IPS-20b (cell line): ENCODE results near the gene STAT5B.

Source experiments
- H3K27ac ChIP-seq: one replicate; pipeline ENCODE4 v1.5.1; 2013; ENCODE audit warnings: low read length
- H3K27me3 ChIP-seq: 2 replicates; pipeline ENCODE4 v1.6.1; 2013; ENCODE audit warnings: mild to moderate bottlenecking, low read length, inconsistent platforms; ENCODE audit not compliant: insufficient read depth
- H3K36me3 ChIP-seq: 2 replicates; pipeline ENCODE4 v1.6.1; 2013; ENCODE audit warnings: low read depth, mild to moderate bottlenecking, inconsistent platforms, low read length, moderate library complexity; ENCODE audit not compliant: insufficient read depth
- H3K4me1 ChIP-seq: 2 replicates; pipeline ENCODE4 v1.6.1; 2013; ENCODE audit warnings: mild to moderate bottlenecking, control low read depth, inconsistent platforms, low read length, moderate library complexity; ENCODE audit not compliant: insufficient read depth
- H3K4me3 ChIP-seq: 2 replicates; pipeline ENCODE4 v1.5.1; 2013; ENCODE audit warnings: mild to moderate bottlenecking, low read length, inconsistent platforms
- H3K9ac ChIP-seq: 2 replicates; pipeline ENCODE4 v1.6.1; 2013; ENCODE audit warnings: low read depth, mild to moderate bottlenecking, inconsistent platforms, low read length, moderate library complexity
- H3K9me3 ChIP-seq: 2 replicates; pipeline ENCODE4 v1.6.1; 2013; ENCODE audit warnings: mild to moderate bottlenecking, low read depth, low read length, inconsistent platforms; ENCODE audit not compliant: insufficient read depth

The STAT5B gene

GRCh38 chr17:42281571-42282096 lies 5.4 kb upstream of the STAT5B start:
- Histone ChIP-seq H3K27me3 (peaks cover 13% of the 10 kb centered on the region), H3K4me1 (peaks cover 5% of the 10 kb centered on the region; the same call in 1 of the 2 replicates), H3K36me3 (no peaks in the 10 kb centered on the region), H3K9ac (no peak overlapping the region), H3K4me3 (no peak overlapping the region), H3K27ac (no peak overlapping the region), H3K9me3 (no peaks in the 10 kb centered on the region)

GRCh38 chr17:42279776-42280630 lies 3.8 kb upstream of the STAT5B start:
- Histone ChIP-seq H3K27ac (no peak overlapping the region), H3K27me3 (peaks cover 9% of the 10 kb centered on the region; the same call in 1 of the 2 replicates), H3K36me3 (no peaks in the 10 kb centered on the region), H3K4me3 (no peak overlapping the region), H3K4me1 (peaks cover 5% of the 10 kb centered on the region; the same call in 1 of the 2 replicates), H3K9ac (no peak overlapping the region), H3K9me3 (no peaks in the 10 kb centered on the region)

GRCh38 chr17:42277342-42277712 lies 1.1 kb upstream of the STAT5B start:
- H3K9ac ChIP-seq = peak overlapping the region; percentile 82; the same call in 1 of the 2 replicates
- no peak overlapping the region for H3K27ac ChIP-seq
- peak overlapping the region; percentile 77; the same call in 1 of the 2 replicates for H3K4me3 ChIP-seq

GRCh38 chr17:42276609-42277341 lies 584 bp upstream of the STAT5B start:
- H3K27me3 ChIP-seq = peaks cover 9% of the 10 kb centered on the region; the same call in 1 of the 2 replicates
- no peaks in the 10 kb centered on the region for H3K36me3 ChIP-seq
- peaks cover 37% of the 10 kb centered on the region for H3K4me1 ChIP-seq
- H3K9me3 ChIP-seq = no peaks in the 10 kb centered on the region
- H3K4me3 ChIP-seq = peak overlapping the region; percentile 77
- H3K9ac ChIP-seq = peak overlapping the region; percentile 82; the same call in 1 of the 2 replicates
- H3K27ac ChIP-seq = no peak overlapping the region

More at GRCh38 chr17:42277342-42277712, 1.1 kb upstream of the STAT5B start:
- peaks cover 32% of the 10 kb centered on the region for H3K4me1 ChIP-seq
- H3K36me3 ChIP-seq = no peaks in the 10 kb centered on the region
- H3K27me3 ChIP-seq = peaks cover 9% of the 10 kb centered on the region; the same call in 1 of the 2 replicates
- no peaks in the 10 kb centered on the region for H3K9me3 ChIP-seq

- H3K9ac ChIP-seq = peak overlapping the region; percentile 90
- no peaks in the 10 kb centered on the region for H3K9me3 ChIP-seq
- peaks cover 38% of the 10 kb centered on the region for H3K4me1 ChIP-seq
- H3K4me3 ChIP-seq = peak overlapping the region; percentile 82
- no peaks in the 10 kb centered on the region for H3K36me3 ChIP-seq
- peaks cover 9% of the 10 kb centered on the region; the same call in 1 of the 2 replicates for H3K27me3 ChIP-seq
- H3K27ac ChIP-seq = peak overlapping the region; percentile 27
These were observed 448 bp downstream of the STAT5B start for GRCh38 chr17:42275527-42276358.

- Histone ChIP-seq H3K27ac (peak overlapping the region; percentile 27), H3K27me3 (peaks cover 9% of the 10 kb centered on the region; the same call in 1 of the 2 replicates), H3K9me3 (no peaks in the 10 kb centered on the region), H3K4me1 (peaks cover 38% of the 10 kb centered on the region), H3K9ac (peak overlapping the region; percentile 90), H3K4me3 (peak overlapping the region; percentile 82), H3K36me3 (no peaks in the 10 kb centered on the region)
These were observed 1.2 kb downstream of the STAT5B start for GRCh38 chr17:42274812-42275526.

- peak overlapping the region; percentile 90; the same call in 1 of the 2 replicates for H3K9ac ChIP-seq
- H3K9me3 ChIP-seq = no peaks in the 10 kb centered on the region
- peaks cover 38% of the 10 kb centered on the region for H3K4me1 ChIP-seq
- H3K27ac ChIP-seq = no peak overlapping the region
- H3K36me3 ChIP-seq = no peaks in the 10 kb centered on the region
- peak overlapping the region; percentile 82 for H3K4me3 ChIP-seq
- peaks cover 9% of the 10 kb centered on the region; the same call in 1 of the 2 replicates for H3K27me3 ChIP-seq
These were observed 2.0 kb downstream of the STAT5B start for GRCh38 chr17:42274253-42274542.

- Histone ChIP-seq H3K9ac (peak overlapping the region; percentile 90; the same call in 1 of the 2 replicates), H3K36me3 (no peaks in the 10 kb centered on the region), H3K27ac (no peak overlapping the region), H3K27me3 (peaks cover 9% of the 10 kb centered on the region; the same call in 1 of the 2 replicates), H3K4me1 (peaks cover 38% of the 10 kb centered on the region), H3K4me3 (peak overlapping the region; percentile 82), H3K9me3 (no peaks in the 10 kb centered on the region)
These were observed 2.5 kb downstream of the STAT5B start for GRCh38 chr17:42273474-42274252.

GRCh38 chr17:42272162-42272907 lies 3.9 kb downstream of the STAT5B start:
- H3K27me3 ChIP-seq = peaks cover 6% of the 10 kb centered on the region; the same call in 1 of the 2 replicates
- H3K9me3 ChIP-seq = no peaks in the 10 kb centered on the region
- peaks cover 37% of the 10 kb centered on the region for H3K4me1 ChIP-seq
- H3K36me3 ChIP-seq = no peaks in the 10 kb centered on the region
- H3K4me3 ChIP-seq = no peak overlapping the region
- H3K27ac ChIP-seq = no peak overlapping the region
- no peak overlapping the region; the same call in 1 of the 2 replicates for H3K9ac ChIP-seq

- no peak overlapping the region for H3K27ac ChIP-seq
- no peaks in the 10 kb centered on the region for H3K36me3 ChIP-seq
- peaks cover under 1% of the 10 kb centered on the region; the same call in 1 of the 2 replicates for H3K27me3 ChIP-seq
- H3K4me1 ChIP-seq = peaks cover 32% of the 10 kb centered on the region
- H3K9ac ChIP-seq = no peak overlapping the region
- no peak overlapping the region for H3K4me3 ChIP-seq
- H3K9me3 ChIP-seq = no peaks in the 10 kb centered on the region
These were observed 4.5 kb downstream of the STAT5B start for GRCh38 chr17:42271779-42272035.
